Heart left ventricle (tissue), 16 donors: Measurements from ENCODE around the gene DAB2IP. TPM values are rescaled to one million over a fixed set of nuclear protein-coding genes. Genes with fewer than 3 reads are reported as not detected.

Experiments used
- ATAC-seq, 4 donors: fragments of 200-7000 bp; cut with Tn5 transposase; one replicate each; pipeline ENCODE4 v1.9.1; 2020 to 2022; ENCODE audit warnings: moderate library complexity in 4 of 4, mild to moderate bottlenecking in 3 of 4, moderate number of reproducible peaks in 1 of 4
- DNase-seq, 5 donors: peaks; one replicate each; pipeline ENCODE4 v3.0.0-alpha.2; 2020
- H3K27ac ChIP-seq, 12 donors: fragments of 200-600 bp; sonication (generic) in 4 of 12; one replicate each; pipeline versions ENCODE4 v1.5.0 to v1.8.0; 2016 to 2022; ENCODE audit warnings: mild to moderate bottlenecking in 2 of 12
- H3K27me3 ChIP-seq, 9 donors: fragments of 200-600 bp; sonication (generic) in 2 of 9; one replicate each; pipeline versions ENCODE4 v1.5.1 to v1.8.0; 2016 to 2022; ENCODE audit warnings: mild to moderate bottlenecking in 3 of 9
- H3K36me3 ChIP-seq, 9 donors: fragments of 200-600 bp; sonication (generic) in 2 of 9; one replicate each; pipeline versions ENCODE4 v1.5.0 to v1.8.0; 2018 to 2022; ENCODE audit warnings: mild to moderate bottlenecking in 2 of 9
- H3K4me1 ChIP-seq, 12 donors: fragments of 200-600 bp; sonication (generic) in 4 of 12; one replicate each; pipeline versions ENCODE4 v1.5.0 to v1.8.0; 2016 to 2022; ENCODE audit warnings: mild to moderate bottlenecking in 3 of 12
- H3K4me3 ChIP-seq, 12 donors: fragments of 200-600 bp; sonication (generic) in 4 of 12; one replicate each; pipeline versions ENCODE4 v1.5.0 to v1.8.0; 2017 to 2022; ENCODE audit warnings: mild to moderate bottlenecking in 9 of 12, moderate library complexity in 4 of 12
- H3K9me3 ChIP-seq, 12 donors: fragments of 200-600 bp; sonication (generic) in 4 of 12; one replicate each; pipeline versions ENCODE4 v1.5.0 to v1.8.0; 2016 to 2022; ENCODE audit warnings: mild to moderate bottlenecking in 1 of 12
- POLR2A ChIP-seq, 2 donors: fragments of 450-650 bp; IDR thresholded peaks; one replicate each; pipeline ENCODE4 v1.6.1; 2017; ENCODE audit warnings: antibody characterized with exemption in 2 of 2, mild to moderate bottlenecking in 2 of 2, moderate library complexity in 2 of 2
- whole genome bisulfite sequencing, 4 donors: extraction: QIAGEN DNeasy Blood & Tissue Kit in 2 of 4; methylation state at CpG; one replicate each; pipeline versions ENCODE4 v1.1.5 to v1.1.7; 2013 to 2018; 5-methylcytosine and 5-hydroxymethylcytosine counted together
- intact Hi-C, 10 donors: fragments of 100-400 bp; cut with DNase I; formaldehyde crosslinking; loops; one replicate each; pipeline versions ENCODE4 v1.11.1 to v1.14.2; 2022
- polyA plus RNA-seq, 2 donors: library from polyadenylated mRNA; stranded (reverse); fragments of 200-250 nt; gene quantifications; one replicate each; pipeline ENCODE4 v1.2.3, GENCODE V29; 2013
- total RNA-seq, 9 donors: library from RNA; depleted of rRNA in 2 of 9; stranded (reverse); fragments of >200 nt in 2 of 9; fragmentation: NEBNext Ultra II Directional in 3 of 9; extraction: Animal tissue kit (Norgen Biotek cat#: 25700) in 3 of 9; gene quantifications; one replicate each; pipeline versions ENCODE4 v1.1.0 to v1.2.4, GENCODE V29; 2016 to 2023
- TF ChIP-seq, protein P1 (sequence below), 12 donors: fragments of 200-600 bp; sonication (generic) in 4 of 12; IDR thresholded peaks; one replicate each; pipeline versions ENCODE4 v1.5.0 to v1.8.0; 2018 to 2022; ENCODE audit warnings: antibody characterized with exemption in 12 of 12, mild to moderate bottlenecking in 5 of 12
- donor health status: ischemic (EF 13 %, LVEDD 7.1; RV severe dilation, severe dysfunction).
- donor health status: healthy with polysubstance abuse.
- donor health status: DM: no; HTN: yes; CAD: no.
- donor health status: DM: no; HTN: no; CAD: no.
- donor health status: ischemic (EF 25% LVEDD 6.9; RV normal size, moderate dysfunction).
- donor health status: ischemic (EF 25% LVEDD 5.7; RV mildly dilated, moderate dysfunction).
- donor health status: healthy.
- donor health status: DM: yes; HTN: yes; CAD: no.
- donor health status: ischemic (EF 35%, LVEDD 5.7; RV mildly dilated, moderate dysfunction).
- donor health status: nonischemic (EF 11% LVEDD 7.7; RV severe dilation, severe dysfunction).
- donor health status: DM: yes; HTN: yes; CAD: no.
- donor health status: PGD.
- donor health status: ischemic (EF 29% LVEDD 5.4; RV normal size, mild dysfunction).
- donor health status: nonischemic (EF 23%, LVEDD 6.1; RV moderate dilation, normal function).

The DAB2IP gene
- total and polyA plus RNA-seq, 11 donors, result 30.9 to 103 (median 52.6) TPM

DNA sequence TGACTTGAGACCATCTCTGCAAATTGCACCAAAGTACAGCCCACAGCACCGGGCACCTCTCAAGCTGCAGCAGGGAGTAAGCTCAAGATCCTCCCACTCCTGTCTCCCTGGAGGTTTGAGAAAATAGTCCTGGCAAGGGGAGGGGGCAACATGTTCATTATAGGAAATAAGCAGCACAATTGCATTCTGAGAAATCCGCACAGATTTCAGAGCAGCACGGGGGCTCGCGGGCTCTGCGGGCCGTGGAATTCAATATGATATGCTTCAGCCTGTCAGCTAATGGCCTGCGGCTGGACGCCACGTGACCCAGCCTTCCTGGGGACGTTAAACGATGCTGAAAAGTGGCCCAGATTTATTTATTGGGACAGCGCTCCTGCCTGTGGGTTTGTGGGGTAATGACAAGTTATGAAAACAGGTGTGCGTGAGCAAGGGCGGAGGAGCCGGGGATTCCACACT is 156.4 kb downstream of the DAB2IP start:
- DNase-seq (peak in 1 of 5 donors; percentile 37), ATAC-seq (peak in 1 of 4 donors; percentile 30)
- no peak for TF ChIP-seq POLR2A (IDR thresholded peaks at IDR 0.05)
- TF ChIP-seq, protein P1, sequence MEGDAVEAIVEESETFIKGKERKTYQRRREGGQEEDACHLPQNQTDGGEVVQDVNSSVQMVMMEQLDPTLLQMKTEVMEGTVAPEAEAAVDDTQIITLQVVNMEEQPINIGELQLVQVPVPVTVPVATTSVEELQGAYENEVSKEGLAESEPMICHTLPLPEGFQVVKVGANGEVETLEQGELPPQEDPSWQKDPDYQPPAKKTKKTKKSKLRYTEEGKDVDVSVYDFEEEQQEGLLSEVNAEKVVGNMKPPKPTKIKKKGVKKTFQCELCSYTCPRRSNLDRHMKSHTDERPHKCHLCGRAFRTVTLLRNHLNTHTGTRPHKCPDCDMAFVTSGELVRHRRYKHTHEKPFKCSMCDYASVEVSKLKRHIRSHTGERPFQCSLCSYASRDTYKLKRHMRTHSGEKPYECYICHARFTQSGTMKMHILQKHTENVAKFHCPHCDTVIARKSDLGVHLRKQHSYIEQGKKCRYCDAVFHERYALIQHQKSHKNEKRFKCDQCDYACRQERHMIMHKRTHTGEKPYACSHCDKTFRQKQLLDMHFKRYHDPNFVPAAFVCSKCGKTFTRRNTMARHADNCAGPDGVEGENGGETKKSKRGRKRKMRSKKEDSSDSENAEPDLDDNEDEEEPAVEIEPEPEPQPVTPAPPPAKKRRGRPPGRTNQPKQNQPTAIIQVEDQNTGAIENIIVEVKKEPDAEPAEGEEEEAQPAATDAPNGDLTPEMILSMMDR (IDR thresholded peaks at IDR 0.05), result peak in 3 of 12 donors; percentile 13 to 24 (median 15)
- H3K27ac ChIP-seq, result no peak overlapping the region
- H3K27me3 ChIP-seq, result no peaks in the 10 kb centered on the region
- peaks cover 0 to 15% (median 5%) of the 10 kb centered on the region in 12 donors for H3K9me3 ChIP-seq
- peaks cover 0 to 5% (median 0%) of the 10 kb centered on the region in 12 donors for H3K4me1 ChIP-seq
- no peaks in the 10 kb centered on the region for H3K36me3 ChIP-seq
- no peak overlapping the region for H3K4me3 ChIP-seq
- 66 to 73% (median 70%) methylated on average over 16 of the region's 16 CpGs for whole genome bisulfite sequencing, 4 donors
- intact Hi-C loops, result no loop called here

- H3K4me1 ChIP-seq, result peaks cover 0 to 5% (median 0%) of the 10 kb centered on the region in 12 donors
- no peaks in the 10 kb centered on the region for H3K36me3 ChIP-seq
- intact Hi-C loops, result no loop called here
- DNase-seq (no peak), ATAC-seq (peak in 1 of 4 donors; percentile 16)
- 67 to 95% (median 75%) methylated on average over 4 of the region's 4 CpGs for WGBS, 4 donors
- TF ChIP-seq POLR2A (IDR thresholded peaks at IDR 0.05), result no peak
- TF ChIP-seq, protein P1 (IDR thresholded peaks at IDR 0.05), result no peak
- H3K4me3 ChIP-seq, result no peak overlapping the region
- H3K9me3 ChIP-seq, result peaks cover 0 to 15% (median 5%) of the 10 kb centered on the region in 12 donors
- H3K27me3 ChIP-seq, result no peaks in the 10 kb centered on the region
- no peak overlapping the region for H3K27ac ChIP-seq
Measured at GRCh38 chr9:121808781-121809180, 157.3 kb downstream of the DAB2IP start.

DNA sequence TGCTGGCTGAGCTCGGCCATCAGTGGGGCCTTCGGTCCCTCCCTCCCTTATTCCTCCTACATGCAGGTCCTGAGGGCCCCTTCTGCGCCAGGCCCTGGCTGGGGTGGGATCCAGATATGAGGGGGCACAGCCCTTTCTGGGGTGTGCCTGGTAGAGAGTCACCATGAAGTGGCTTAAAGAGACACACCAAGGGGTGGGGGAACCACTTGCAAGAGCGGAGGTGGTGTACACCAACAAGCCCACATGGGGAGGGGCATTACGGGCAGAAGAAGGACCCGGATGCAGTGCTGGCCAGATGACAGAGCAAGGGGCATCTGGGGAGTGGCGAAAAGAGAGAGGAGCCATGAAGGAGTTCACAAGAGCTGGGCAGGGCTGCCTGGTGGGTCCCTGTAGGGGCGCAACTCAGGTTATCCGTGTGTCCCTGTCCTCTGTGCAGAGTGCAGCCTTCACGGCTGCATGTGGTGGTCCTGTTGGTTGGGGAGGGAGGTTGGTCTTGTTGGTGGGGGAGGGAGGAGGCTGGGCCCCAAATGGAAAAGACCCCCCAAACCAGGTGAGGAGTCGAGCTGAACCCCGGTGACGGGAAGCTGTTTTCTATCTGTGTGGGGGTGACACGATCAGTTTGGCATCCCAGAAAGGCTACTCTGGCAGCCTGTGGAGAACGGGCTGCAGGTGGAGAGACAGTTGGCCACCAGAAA is 158.1 kb downstream of the DAB2IP start:
- Histone ChIP-seq H3K27ac (no peak overlapping the region), H3K4me1 (peaks cover 0 to 5% (median 0%) of the 10 kb centered on the region in 12 donors), H3K9me3 (peaks cover 0 to 10% (median under 1%) of the 10 kb centered on the region in 12 donors), H3K36me3 (no peaks in the 10 kb centered on the region), H3K27me3 (no peaks in the 10 kb centered on the region), H3K4me3 (no peak overlapping the region)
- DNase-seq, result no peak
- intact Hi-C loops, result no loop called here
- TF ChIP-seq, protein P1 (IDR thresholded peaks at IDR 0.05), result no peak
- no peak for ATAC-seq
- WGBS, 4 donors, result 87 to 93% (median 91%) methylated on average over 15 of the region's 15 CpGs

DNA sequence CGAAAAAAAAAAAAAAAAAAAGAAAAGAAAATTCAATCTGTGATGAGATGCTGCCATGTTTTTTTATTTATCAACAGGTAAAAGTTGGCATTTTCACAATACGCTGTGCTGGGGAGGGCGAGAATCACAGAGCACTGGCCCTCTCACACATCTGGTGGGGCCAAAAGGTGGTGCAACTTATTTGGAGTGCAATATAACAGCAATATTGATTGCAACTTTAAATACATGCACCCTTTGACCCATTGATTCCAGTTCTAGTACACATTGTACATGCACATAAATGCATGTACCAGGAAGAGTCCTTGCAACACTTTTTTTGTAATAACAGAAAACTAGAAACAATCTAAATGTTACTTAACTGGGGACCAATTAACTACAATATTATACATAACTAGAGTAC is 159.1 kb downstream of the DAB2IP start:
- Histone ChIP-seq H3K4me1 (peaks cover 0 to 5% (median 0%) of the 10 kb centered on the region in 12 donors), H3K4me3 (no peak overlapping the region), H3K36me3 (no peaks in the 10 kb centered on the region), H3K9me3 (peaks cover 0 to under 1% (median 0%) of the 10 kb centered on the region in 12 donors), H3K27me3 (no peaks in the 10 kb centered on the region), H3K27ac (no peak overlapping the region)
- no peak for DNase-seq
- TF ChIP-seq POLR2A (IDR thresholded peaks at IDR 0.05), result no peak
- TF ChIP-seq, protein P1 (IDR thresholded peaks at IDR 0.05), result no peak
- 88 to 92% (median 90%) methylated on average over 3 of the region's 3 CpGs for WGBS, 4 donors
- ATAC-seq, result no peak
- intact Hi-C loops, result no loop called here
